Dendritic cell treated with granulocyte-macrophage colony-stimulating factor and Interleukin-4, amounts not matched to agents 40 ng/mL and 50 ng/mL, for 4 days (primary cell): ENCODE results near the gene ZNF701.
"Not testable (repeated sequence)": the region's sequence is repeated elsewhere in the genome, so short reads cannot be mapped to it uniquely, and the experiment has no call there.

Experiments used
- H3K27ac Mint-ChIP-seq: one replicate; pipeline ENCODE4 v1.8.0; 2022; ENCODE audit warnings: mild to moderate bottlenecking, mixed read lengths
- H3K27me3 Mint-ChIP-seq: one replicate; pipeline ENCODE4 v1.8.0; 2022; ENCODE audit warnings: mild to moderate bottlenecking, mixed read lengths
- H3K36me3 Mint-ChIP-seq: one replicate; pipeline ENCODE4 v1.8.0; 2022; ENCODE audit warnings: low read depth, mixed read lengths
- H3K4me1 Mint-ChIP-seq: one replicate; pipeline ENCODE4 v1.8.0; 2022; ENCODE audit warnings: low read depth, mixed read lengths
- H3K4me3 Mint-ChIP-seq: one replicate; pipeline ENCODE4 v1.8.0; 2022; ENCODE audit warnings: mild to moderate bottlenecking, moderate library complexity, mixed read lengths
- H3K9me3 Mint-ChIP-seq: one replicate; pipeline ENCODE4 v1.8.0; 2022; ENCODE audit warnings: mixed read lengths
- intact Hi-C: fragments of 100-400 bp; cut with micrococcal nuclease; formaldehyde crosslinking; loops from one replicate; pipeline ENCODE4 v1.15.0; 2022

Gene ZNF701

GRCh38 chr19:52570000-52570861, at the start of gene ZNF701:
TSS of gene ZNF701 (plus strand) at chr19:52570287. CDS start at chr19:52574148, 3,861 bp downstream.
- H3K36me3 Mint-ChIP-seq: peaks cover 60% of the 10 kb centered on the region
- H3K4me1 Mint-ChIP-seq: peaks cover 25% of the 10 kb centered on the region
- H3K27ac Mint-ChIP-seq: peak within 1 kb of the TSS; percentile 94
- H3K4me3 Mint-ChIP-seq: peak within 1 kb of the TSS; percentile 87
- intact Hi-C loops: loop anchor here (2.0 to 5.0 kb wide), 2 partner anchors 31 to 43 kb away; partner anchors contain the start of gene ZNF808
- H3K27me3 Mint-ChIP-seq: no peaks in the 10 kb centered on the region
- H3K9me3 Mint-ChIP-seq: peaks cover 78% of the 10 kb centered on the region

GRCh38 chr19:52522551-52522950, 47.5 kb upstream of the ZNF701 start:
- Mint-ChIP-seq H3K9me3 (peaks cover 65% of the 10 kb centered on the region), H3K36me3 (peaks cover 3% of the 10 kb centered on the region), H3K27me3 (no peaks in the 10 kb centered on the region), H3K27ac (no peak overlapping the region), H3K4me3 (no peak overlapping the region), H3K4me1 (peaks cover 6% of the 10 kb centered on the region)
- intact Hi-C loops: no loop called here

DNA sequence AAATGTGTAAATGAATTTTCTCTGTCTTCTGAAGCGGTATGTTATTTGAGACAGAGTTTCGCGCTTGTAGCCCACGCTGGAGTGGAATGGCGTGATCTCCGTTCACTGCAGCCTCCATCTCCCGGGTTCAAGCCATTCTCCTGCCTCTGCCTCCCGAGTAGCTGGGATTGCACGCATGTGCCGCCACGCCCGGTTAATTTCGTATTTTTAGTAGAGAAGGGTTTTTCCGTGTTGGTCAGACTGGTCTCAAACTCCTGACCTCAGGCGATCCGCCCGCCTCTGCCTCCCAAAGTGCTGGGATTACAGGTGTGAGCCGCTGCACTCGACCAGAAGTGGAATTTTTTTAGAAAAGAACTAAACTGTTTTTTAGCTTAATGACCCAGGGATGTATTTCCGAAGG, 46.0 kb upstream of the ZNF701 start:
- H3K27ac Mint-ChIP-seq: no peak overlapping the region
- H3K27me3 Mint-ChIP-seq: no peaks in the 10 kb centered on the region
- peaks cover 18% of the 10 kb centered on the region for H3K36me3 Mint-ChIP-seq
- peaks cover 18% of the 10 kb centered on the region for H3K4me1 Mint-ChIP-seq
- no peak overlapping the region for H3K4me3 Mint-ChIP-seq
- intact Hi-C loops: no loop called here
- peaks cover 61% of the 10 kb centered on the region for H3K9me3 Mint-ChIP-seq

- H3K9me3 Mint-ChIP-seq: peaks cover 30% of the 10 kb centered on the region
- H3K27me3 Mint-ChIP-seq: no peaks in the 10 kb centered on the region
- H3K36me3 Mint-ChIP-seq: peaks cover 42% of the 10 kb centered on the region
- H3K27ac Mint-ChIP-seq: peak within 1 kb of the TSS; percentile 99
- intact Hi-C loops: loop anchor here (1.0 to 5.0 kb wide), 5 partner anchors 8 to 258 kb away; partner anchors contain the start of genes ZNF701 and ZNF766
- peak within 1 kb of the TSS; percentile 100 for H3K4me3 Mint-ChIP-seq
- peaks cover 33% of the 10 kb centered on the region for H3K4me1 Mint-ChIP-seq
Measured at GRCh38 chr19:52527134-52527955, 42.7 kb upstream of the ZNF701 start, which contains the start of gene ZNF808. TSS of gene ZNF808 (plus strand) at chr19:52527668. CDS start at chr19:52543285, 15,617 bp downstream.

DNA sequence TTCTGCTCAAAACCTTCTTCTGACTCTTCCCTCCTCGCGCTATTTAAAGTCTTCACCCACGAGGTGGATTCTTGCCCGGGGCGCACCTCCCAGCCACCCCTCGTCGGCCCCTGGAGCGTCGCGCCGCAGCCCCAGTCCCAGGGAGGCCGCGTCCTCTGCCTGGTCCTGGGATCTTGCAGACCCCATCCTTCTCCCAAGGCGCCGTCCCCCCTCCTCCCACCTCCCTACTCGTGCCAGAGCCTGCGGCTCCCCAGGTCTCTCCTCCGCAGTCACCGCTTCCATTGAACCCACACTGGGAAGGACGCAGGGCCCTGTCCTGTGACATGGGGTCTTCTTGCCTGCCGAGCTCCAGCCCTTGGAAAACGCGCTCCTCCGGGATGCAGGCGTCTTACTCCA, 42.1 kb upstream of the ZNF701 start:
- intact Hi-C loops: loop anchor here (1.0 to 5.0 kb wide), 5 partner anchors 7 to 259 kb away; partner anchors contain the start of genes ZNF701 and ZNF766
- Mint-ChIP-seq H3K27me3 (no peaks in the 10 kb centered on the region), H3K4me3 (peak overlapping the region; percentile 100), H3K36me3 (peaks cover 48% of the 10 kb centered on the region), H3K27ac (peak overlapping the region; percentile 99), H3K9me3 (peaks cover 24% of the 10 kb centered on the region), H3K4me1 (peaks cover 36% of the 10 kb centered on the region)

- Mint-ChIP-seq H3K36me3 (peaks cover 84% of the 10 kb centered on the region), H3K27ac (no peak overlapping the region), H3K9me3 (peaks cover 20% of the 10 kb centered on the region), H3K27me3 (no peaks in the 10 kb centered on the region), H3K4me3 (no peak overlapping the region), H3K4me1 (peaks cover 68% of the 10 kb centered on the region)
- intact Hi-C loops: no loop called here
Measured at GRCh38 chr19:52532480-52532879, 37.6 kb upstream of the ZNF701 start.

DNA sequence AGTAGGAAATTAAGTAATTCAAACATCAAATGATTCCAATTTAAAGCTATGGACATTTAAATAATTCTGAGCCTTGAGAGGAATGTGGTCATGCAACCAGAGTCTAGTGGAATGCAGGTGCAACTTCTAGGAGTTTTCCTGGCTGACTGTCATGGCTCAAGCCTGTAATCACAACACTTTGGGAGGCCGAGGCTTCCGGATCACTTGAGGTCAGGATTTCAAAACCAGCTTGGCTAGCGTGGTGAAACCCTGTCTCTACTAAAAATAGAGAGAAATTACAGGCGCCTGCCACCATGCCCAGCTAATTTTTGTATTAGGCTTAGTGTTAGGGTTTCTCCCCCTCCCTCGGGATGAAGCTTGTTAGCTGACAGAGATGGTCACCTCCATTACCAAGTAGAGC, 36.2 kb upstream of the ZNF701 start:
- H3K27me3 Mint-ChIP-seq: no peaks in the 10 kb centered on the region
- peaks cover 66% of the 10 kb centered on the region for H3K4me1 Mint-ChIP-seq
- H3K4me3 Mint-ChIP-seq: no peak overlapping the region
- intact Hi-C loops: no loop called here
- H3K36me3 Mint-ChIP-seq: peaks cover 80% of the 10 kb centered on the region
- H3K9me3 Mint-ChIP-seq: peaks cover 23% of the 10 kb centered on the region
- peak overlapping the region; percentile 79 for H3K27ac Mint-ChIP-seq

DNA sequence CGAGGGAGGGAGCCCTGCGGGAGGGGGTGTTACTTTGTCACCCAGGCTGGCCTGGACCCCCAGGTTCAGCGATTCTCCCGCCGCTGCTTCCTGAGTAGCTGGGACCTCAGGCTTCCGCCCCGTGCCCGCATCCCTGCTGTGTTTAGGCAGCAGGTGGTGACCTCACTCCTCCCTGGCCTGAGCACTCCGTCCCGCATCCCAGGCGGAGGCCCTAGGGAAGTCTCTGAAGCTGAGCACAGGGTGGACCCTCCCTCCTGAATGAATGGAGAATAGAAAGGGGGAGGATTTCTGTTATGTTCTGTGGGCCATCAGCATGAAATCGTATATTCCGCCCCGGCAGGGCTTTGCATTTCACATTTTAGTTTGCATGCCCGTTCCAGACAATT, 34.7 kb upstream of the ZNF701 start:
- intact Hi-C loops: loop anchor here (1.0 kb wide), 1 partner anchor 8 kb away; the partner anchor contains the start of gene ZNF808
- H3K27me3 Mint-ChIP-seq: not testable (repeated sequence)
- Mint-ChIP-seq H3K4me1 (peaks cover 61% of the 10 kb centered on the region), H3K36me3 (peaks cover 85% of the 10 kb centered on the region), H3K27ac (peak overlapping the region; percentile 79), H3K4me3 (peak overlapping the region; percentile 75), H3K9me3 (peaks cover 23% of the 10 kb centered on the region)

GRCh38 chr19:52535771-52536447, 34.2 kb upstream of the ZNF701 start:
- peak overlapping the region; percentile 75 for H3K4me3 Mint-ChIP-seq
- intact Hi-C loops: loop anchor here (1.0 kb wide), 1 partner anchor 9 kb away; the partner anchor contains the start of gene ZNF808
- H3K4me1 Mint-ChIP-seq: peaks cover 56% of the 10 kb centered on the region
- H3K36me3 Mint-ChIP-seq: peaks cover 85% of the 10 kb centered on the region
- H3K27ac Mint-ChIP-seq: peak overlapping the region; percentile 79
- no peaks in the 10 kb centered on the region for H3K27me3 Mint-ChIP-seq
- peaks cover 29% of the 10 kb centered on the region for H3K9me3 Mint-ChIP-seq

- Mint-ChIP-seq H3K4me1 (peaks cover 53% of the 10 kb centered on the region), H3K27me3 (no peaks in the 10 kb centered on the region), H3K27ac (peak overlapping the region; percentile 79), H3K4me3 (peak overlapping the region; percentile 75), H3K36me3 (peaks cover 86% of the 10 kb centered on the region), H3K9me3 (peaks cover 34% of the 10 kb centered on the region)
- intact Hi-C loops: no loop called here
Measured at GRCh38 chr19:52536448-52536800, 33.7 kb upstream of the ZNF701 start.

- H3K27me3 Mint-ChIP-seq, intact Hi-C loops, H3K4me3 Mint-ChIP-seq: not testable (repeated sequence)
- Mint-ChIP-seq H3K36me3 (peaks cover 87% of the 10 kb centered on the region), H3K4me1 (peaks cover 67% of the 10 kb centered on the region), H3K9me3 (peaks cover 58% of the 10 kb centered on the region), H3K27ac (peak overlapping the region; percentile 48)
Measured at GRCh38 chr19:52538815-52539214, 31.3 kb upstream of the ZNF701 start.

DNA sequence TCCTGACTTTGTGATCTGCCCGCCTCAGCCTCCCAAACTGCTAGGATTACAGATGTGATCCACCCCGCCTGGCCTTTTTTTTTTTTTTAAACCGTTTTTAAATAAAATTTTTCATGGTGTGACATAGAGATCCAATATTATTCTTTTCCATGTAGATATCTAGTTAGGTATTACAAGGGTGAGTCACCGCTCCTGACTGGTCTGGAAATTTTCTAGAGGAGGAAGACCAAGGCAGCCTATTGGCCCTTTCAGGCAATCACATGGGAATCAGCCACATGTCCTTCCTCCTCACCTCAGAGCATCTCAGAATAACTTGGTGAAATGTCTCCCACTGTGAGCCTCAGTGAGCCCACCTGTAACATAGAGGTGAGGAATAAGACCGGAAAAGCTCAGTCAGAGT, 28.9 kb upstream of the ZNF701 start:
- Mint-ChIP-seq H3K4me1 (peaks cover 46% of the 10 kb centered on the region), H3K36me3 (peaks cover 94% of the 10 kb centered on the region), H3K9me3 (peaks cover 74% of the 10 kb centered on the region)
- H3K27ac Mint-ChIP-seq, H3K4me3 Mint-ChIP-seq, intact Hi-C loops, H3K27me3 Mint-ChIP-seq: not testable (repeated sequence)

DNA sequence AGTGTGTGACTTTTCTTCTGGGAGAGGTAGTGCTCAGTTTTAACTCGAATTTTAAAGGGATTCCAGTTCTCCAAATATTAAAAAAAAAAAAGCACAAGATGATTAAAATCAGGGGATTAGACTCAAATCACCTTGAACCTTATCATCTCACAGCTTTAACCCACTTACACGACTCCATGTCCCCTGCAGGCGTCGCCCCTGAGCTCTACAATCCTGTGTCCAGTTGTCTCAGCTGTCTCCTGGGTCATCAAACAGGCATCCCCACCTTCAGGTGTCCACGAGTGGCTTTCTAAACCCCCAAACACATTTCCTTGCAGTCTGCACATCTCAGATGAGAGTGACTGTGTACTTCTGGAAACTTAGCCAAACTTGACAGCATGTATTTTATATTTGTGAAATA, 28.5 kb upstream of the ZNF701 start:
- Mint-ChIP-seq H3K36me3 (peaks cover 94% of the 10 kb centered on the region), H3K4me1 (peaks cover 41% of the 10 kb centered on the region), H3K27ac (no peak overlapping the region), H3K4me3 (no peak overlapping the region), H3K27me3 (no peaks in the 10 kb centered on the region), H3K9me3 (peaks cover 77% of the 10 kb centered on the region)
- intact Hi-C loops: no loop called here
